ENCODE results near the gene SRRM1.
"Not testable (repeated sequence)": the region's sequence is repeated elsewhere in the genome, so short reads cannot be mapped to it uniquely, and the experiment has no call there.

Gene SRRM1

GRCh38 chr1:24720152-24720551 is 77.0 kb downstream of the SRRM1 start:
- no peak for DNase-seq (ENCODE audit: low read depth)

GRCh38 chr1:24721533-24721932 is 78.4 kb downstream of the SRRM1 start:
- DNase-seq (ENCODE audit: low read depth) = no peak

- not testable (repeated sequence) for DNase-seq (ENCODE audit: low read depth)
Measured at GRCh38 chr1:24722073-24723035, 79.3 kb downstream of the SRRM1 start.

Data from stimulated activated CD8-positive, alpha-beta memory T cell treated with anti-CD3 and anti-CD28 coated beads, Interleukin-15, amount 100 ng/mL, for 24 hours (primary cell).